Measurements from ENCODE around the gene BMPR1B.
A peak's percentile ranks its signal among the peaks of the same experiment; 100 is the strongest.

The BMPR1B gene

GRCh38 chr4:94959307-94959706 is 201.6 kb downstream of the BMPR1B start:
- no peak for DNase-seq

GRCh38 chr4:94960708-94961107 is 203.0 kb downstream of the BMPR1B start:
- no peak for DNase-seq

- DNase-seq, result no peak
Observed at GRCh38 chr4:94961420-94961819, 203.7 kb downstream of the BMPR1B start.

GRCh38 chr4:94962484-94962883 is 204.7 kb downstream of the BMPR1B start:
- no peak for DNase-seq

- DNase-seq, result no peak
Observed at GRCh38 chr4:94965852-94966251, 208.1 kb downstream of the BMPR1B start.

- no peak for DNase-seq
Observed at GRCh38 chr4:94968493-94968892, 210.7 kb downstream of the BMPR1B start.

GRCh38 chr4:94970650-94971049 is 212.9 kb downstream of the BMPR1B start:
- no peak for DNase-seq

DNA sequence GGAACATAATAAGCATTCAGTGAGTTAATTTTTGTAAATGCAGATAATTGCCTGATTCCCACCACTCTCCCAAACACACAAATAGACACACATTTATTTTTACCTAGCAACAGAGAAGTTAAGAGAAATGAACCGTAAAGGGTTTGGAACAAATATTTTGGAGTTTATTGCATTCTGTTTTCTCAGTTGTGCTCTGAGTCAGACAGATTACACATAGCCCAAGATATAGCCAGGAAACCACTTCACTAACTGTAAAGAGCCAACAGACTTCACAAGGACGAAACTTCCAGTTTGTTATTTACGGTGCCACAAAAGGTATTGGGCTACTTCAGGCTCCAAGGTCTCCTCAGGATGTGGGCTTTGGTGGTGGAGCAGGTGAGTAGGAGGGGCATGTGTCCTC is 217.0 kb downstream of the BMPR1B start:
- DNase-seq, result no peak

- DNase-seq, result no peak
Observed at GRCh38 chr4:94976371-94977011, 218.7 kb downstream of the BMPR1B start.

- DNase-seq, result no peak
Observed at GRCh38 chr4:94978904-94979303, 221.1 kb downstream of the BMPR1B start.

GRCh38 chr4:94979621-94980020 is 221.9 kb downstream of the BMPR1B start:
- DNase-seq, result no peak

GRCh38 chr4:94995684-94996394 is 238.1 kb downstream of the BMPR1B start:
- peak; percentile 57 for DNase-seq

DNA sequence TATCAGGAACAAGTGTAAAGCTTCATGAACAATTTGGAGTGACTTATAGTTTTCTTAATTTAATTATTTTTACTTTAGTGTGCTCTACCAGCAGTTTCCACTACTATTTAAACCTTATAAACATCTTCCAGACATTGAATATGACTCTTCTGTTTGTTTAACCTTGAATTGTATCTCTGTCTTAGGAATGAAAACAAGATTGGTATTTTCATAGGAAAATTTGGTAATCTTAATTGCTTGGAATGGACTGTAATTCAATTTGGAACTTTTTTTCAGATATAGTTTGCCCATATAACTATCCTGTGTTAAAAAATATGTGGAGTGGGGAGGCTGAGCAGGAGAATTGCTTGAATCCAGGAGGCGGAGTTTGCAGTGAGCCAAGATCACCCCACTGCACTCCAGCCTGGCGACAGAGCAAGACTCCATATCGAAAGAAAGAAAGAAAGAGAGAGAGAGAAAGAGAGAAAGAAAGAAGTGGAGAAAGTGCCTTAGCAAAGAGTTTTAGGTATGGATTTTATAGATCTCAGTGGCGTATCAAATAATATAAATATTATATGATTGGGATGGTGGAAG is 242.4 kb downstream of the BMPR1B start:
- DNase-seq, result no peak

GRCh38 chr4:95004912-95005311 is 247.2 kb downstream of the BMPR1B start:
- DNase-seq, result no peak

DNA sequence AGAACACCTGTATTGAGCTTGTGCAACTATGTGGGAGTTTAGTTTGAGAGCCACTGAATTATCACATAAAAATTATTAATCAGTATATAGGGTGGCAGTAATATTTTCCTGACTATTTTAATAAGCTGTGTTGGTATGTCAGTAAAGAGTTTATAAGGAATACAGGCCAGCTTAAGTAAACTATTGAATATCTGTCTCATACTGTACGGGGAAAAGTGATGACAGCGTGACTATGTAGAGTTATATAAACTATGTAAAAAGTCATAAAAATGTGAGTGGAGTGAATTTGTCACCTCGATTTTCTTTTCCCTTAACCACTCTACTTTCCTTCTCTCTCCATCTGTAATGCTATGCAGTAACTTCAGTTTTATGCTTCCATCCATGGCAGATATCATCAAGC is 250.2 kb downstream of the BMPR1B start:
- no peak for DNase-seq

- no peak for DNase-seq
Observed at GRCh38 chr4:95013236-95013635, 255.5 kb downstream of the BMPR1B start.

GRCh38 chr4:95014068-95014467 is 256.3 kb downstream of the BMPR1B start:
- no peak for DNase-seq

- no peak for DNase-seq
Observed at GRCh38 chr4:95017305-95018064, 259.7 kb downstream of the BMPR1B start.

DNA sequence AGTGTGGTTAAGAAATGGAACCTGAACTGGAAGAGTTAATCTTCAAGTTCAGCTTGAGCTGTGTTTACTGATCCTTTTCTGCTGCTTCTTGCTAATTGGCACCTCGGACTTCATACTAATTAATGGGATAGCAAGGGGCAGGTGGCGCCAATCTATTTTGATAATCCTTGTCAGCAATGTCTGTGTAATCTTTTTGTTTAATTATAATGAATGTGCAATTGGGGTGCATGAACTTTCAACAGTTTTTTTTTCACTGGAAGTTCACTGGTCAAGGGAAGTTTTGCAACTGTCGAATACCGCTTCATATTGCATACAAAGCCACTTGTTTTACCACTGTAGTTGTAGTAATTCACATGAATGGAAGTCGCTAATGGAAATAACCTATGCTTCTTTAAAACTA is 261.0 kb downstream of the BMPR1B start:
- DNase-seq, result no peak

GRCh38 chr4:95020521-95020920 is 262.8 kb downstream of the BMPR1B start:
- no peak for DNase-seq

DNA sequence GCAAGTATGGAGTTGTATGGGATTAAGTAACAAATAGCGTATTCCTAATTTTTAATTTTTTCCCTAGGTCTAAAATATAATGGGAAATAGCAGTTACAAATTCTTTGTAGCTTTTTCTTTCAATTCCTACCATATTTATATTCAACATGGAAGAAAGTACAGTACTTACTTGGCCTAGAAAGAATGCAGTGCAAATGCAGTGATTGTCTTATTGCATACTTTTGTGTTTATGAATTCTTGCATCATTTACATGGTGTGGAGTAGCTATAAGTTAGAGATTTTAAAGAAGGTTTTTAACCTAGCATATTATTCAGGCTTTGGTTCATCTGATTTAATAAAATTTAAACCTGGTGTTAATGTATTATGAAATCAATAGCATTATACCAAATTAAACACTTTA is 263.3 kb downstream of the BMPR1B start:
- no peak for DNase-seq

- no peak for DNase-seq
Observed at GRCh38 chr4:95023110-95023509, 265.4 kb downstream of the BMPR1B start.
